ENCODE data around the gene SPAAR. TPM values are rescaled to one million over a fixed set of nuclear protein-coding genes. Genes with fewer than 3 reads are reported as not detected.
A peak's percentile ranks its signal among the peaks of the same experiment; 100 is the strongest.

SPAAR gene
- total and polyA plus RNA-seq, 11 donors, result 4.1 to 11.3 (median 7.0) TPM

- TF ChIP-seq POLR2A (IDR thresholded peaks at IDR 0.05) (no peak), CTCF (IDR thresholded peaks at IDR 0.05) (no peak)
- intact Hi-C loops (cut with DNase I), result loop anchor here in 3 of 10 donors (10.0 kb wide), 2 partner anchors 212 to 372 kb away; partner anchors contain the start of gene CCIN (in 3 of the 3)
- H3K4me3 ChIP-seq, result no peak overlapping the region
- peaks cover 0 to 6% (median 0%) of the 10 kb centered on the region in 9 donors for H3K27me3 ChIP-seq
- H3K9me3 ChIP-seq, result no peaks in the 10 kb centered on the region
- 76 to 84% (median 80%) methylated on average over 6 of the region's 6 CpGs for WGBS, 4 donors
- DNase-seq (no peak), ATAC-seq (no peak)
- peak overlapping the region; percentile 25 to 84 (median 64) for H3K27ac ChIP-seq
- no peaks in the 10 kb centered on the region for H3K36me3 ChIP-seq
- peaks cover 0 to 25% (median 8%) of the 10 kb centered on the region in 12 donors for H3K4me1 ChIP-seq
Measured at GRCh38 chr9:35952526-35953191, 43.4 kb downstream of the SPAAR start.

DNA sequence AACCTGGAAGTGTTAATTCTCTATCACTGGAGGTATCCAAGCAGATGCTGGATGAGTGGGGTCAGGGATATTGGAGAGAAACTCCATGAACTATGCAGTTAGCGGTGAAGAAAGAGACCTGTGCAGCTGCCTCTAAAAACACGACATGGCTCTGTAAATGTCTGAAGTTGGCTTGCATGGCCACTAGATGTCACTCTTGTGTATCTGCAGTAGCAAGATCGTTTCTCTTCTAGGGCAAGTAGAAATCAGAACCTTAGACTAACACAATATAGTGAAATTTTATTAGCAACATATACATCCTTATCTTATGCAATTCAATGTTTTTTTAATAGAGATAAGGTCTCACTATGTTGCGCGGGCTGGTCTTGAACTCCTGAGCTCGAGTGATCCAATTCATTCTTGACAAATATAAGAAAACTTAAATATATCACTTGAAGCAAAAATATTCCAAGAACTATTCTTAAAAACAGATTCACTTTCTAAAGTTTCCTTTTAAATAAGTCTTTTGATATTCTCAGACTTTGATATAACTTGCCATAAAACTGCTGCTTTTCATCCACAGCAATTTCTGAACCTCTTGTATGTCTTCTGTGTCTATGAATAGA lies 45.8 kb downstream of the SPAAR start:
- Histone ChIP-seq H3K27ac (no peak overlapping the region), H3K27me3 (peaks cover 0 to 6% (median 0%) of the 10 kb centered on the region in 9 donors), H3K4me1 (peaks cover 0 to 10% (median 0%) of the 10 kb centered on the region in 12 donors), H3K4me3 (no peak overlapping the region), H3K36me3 (no peaks in the 10 kb centered on the region), H3K9me3 (no peaks in the 10 kb centered on the region)
- WGBS, 4 donors, result 7 to 14% (median 12%) methylated on average over 6 of the region's 6 CpGs
- intact Hi-C loops (cut with DNase I), result loop anchor here in 8 of 10 donors (1.0 to 10.0 kb wide), 7 partner anchors 52 to 370 kb away; partner anchors contain the start of gene CCIN (in 3 of the 8)
- ATAC-seq (peak in 3 of 4 donors; percentile 75 to 84 (median 79)), DNase-seq (peak in 2 of 5 donors; percentile 50 to 54)
- peak; percentile 83 to 94 (median 88) for TF ChIP-seq CTCF (IDR thresholded peaks at IDR 0.05)
- no peak for TF ChIP-seq POLR2A (IDR thresholded peaks at IDR 0.05)

- Histone ChIP-seq H3K27me3 (peaks cover 0 to 6% (median 0%) of the 10 kb centered on the region in 9 donors), H3K9me3 (no peaks in the 10 kb centered on the region)
- WGBS, 4 donors, result 78 to 87% (median 84%) methylated on average over 5 of the region's 5 CpGs
Measured at GRCh38 chr9:35956651-35957050, 47.4 kb downstream of the SPAAR start.

More at GRCh38 chr9:35956651-35957050, 47.4 kb downstream of the SPAAR start:
- H3K36me3 ChIP-seq, result no peaks in the 10 kb centered on the region
- intact Hi-C loops (cut with DNase I), result loop anchor here in 7 of 10 donors (2.0 to 10.0 kb wide), 6 partner anchors 51 to 368 kb away; partner anchors contain the start of gene CCIN (in 3 of the 7)
- no peak overlapping the region for H3K27ac ChIP-seq
- no peak for ATAC-seq
- no peak for DNase-seq
- no peak overlapping the region for H3K4me3 ChIP-seq
- TF ChIP-seq CTCF (IDR thresholded peaks at IDR 0.05) (no peak), POLR2A (IDR thresholded peaks at IDR 0.05) (no peak)
- peaks cover 0 to 9% (median 0%) of the 10 kb centered on the region in 12 donors for H3K4me1 ChIP-seq

Measured in heart left ventricle (tissue), 16 donors.